ENCODE results near the gene CDK17. TPM values are rescaled to one million over a fixed set of nuclear protein-coding genes. Genes with fewer than 3 reads are reported as not detected.

CDK17 gene
- total RNA-seq, 1 experiment from 2014 or later = 21.4 TPM

DNA sequence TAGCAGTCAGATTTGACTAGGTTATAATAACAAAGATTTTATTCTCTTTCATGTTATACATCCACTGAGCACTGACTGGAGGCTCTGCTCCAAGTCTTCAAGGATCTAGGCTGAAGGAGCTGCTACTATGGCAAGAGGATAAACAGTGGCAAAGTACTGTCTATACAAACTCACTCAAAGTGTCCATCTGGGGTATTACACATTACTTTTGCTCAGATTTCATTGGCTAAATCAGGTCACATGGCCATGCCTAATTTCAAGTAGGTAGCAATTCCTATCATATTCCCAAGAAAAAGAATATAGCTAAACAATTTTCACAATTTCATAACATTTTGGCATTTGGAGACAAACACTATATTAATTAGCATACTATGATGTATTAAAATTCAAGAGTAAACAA, 40.9 kb downstream of the CDK17 start:
- TF ChIP-seq, protein P1, sequence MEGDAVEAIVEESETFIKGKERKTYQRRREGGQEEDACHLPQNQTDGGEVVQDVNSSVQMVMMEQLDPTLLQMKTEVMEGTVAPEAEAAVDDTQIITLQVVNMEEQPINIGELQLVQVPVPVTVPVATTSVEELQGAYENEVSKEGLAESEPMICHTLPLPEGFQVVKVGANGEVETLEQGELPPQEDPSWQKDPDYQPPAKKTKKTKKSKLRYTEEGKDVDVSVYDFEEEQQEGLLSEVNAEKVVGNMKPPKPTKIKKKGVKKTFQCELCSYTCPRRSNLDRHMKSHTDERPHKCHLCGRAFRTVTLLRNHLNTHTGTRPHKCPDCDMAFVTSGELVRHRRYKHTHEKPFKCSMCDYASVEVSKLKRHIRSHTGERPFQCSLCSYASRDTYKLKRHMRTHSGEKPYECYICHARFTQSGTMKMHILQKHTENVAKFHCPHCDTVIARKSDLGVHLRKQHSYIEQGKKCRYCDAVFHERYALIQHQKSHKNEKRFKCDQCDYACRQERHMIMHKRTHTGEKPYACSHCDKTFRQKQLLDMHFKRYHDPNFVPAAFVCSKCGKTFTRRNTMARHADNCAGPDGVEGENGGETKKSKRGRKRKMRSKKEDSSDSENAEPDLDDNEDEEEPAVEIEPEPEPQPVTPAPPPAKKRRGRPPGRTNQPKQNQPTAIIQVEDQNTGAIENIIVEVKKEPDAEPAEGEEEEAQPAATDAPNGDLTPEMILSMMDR (IDR thresholded peaks at IDR 0.05 in 2 of 3, conservative IDR thresholded peaks at IDR 0.05 in 1 of 3; ENCODE audit: borderline replicate concordance in 1 of 3, insufficient read depth in 1 of 3, low read depth in 2 of 3, low read length in 2 of 3) = peak in 1 of 3 experiments; percentile 22; a peak in 1 of 6 replicates
- TF ChIP-seq SP1 (IDR thresholded peaks at IDR 0.05; ENCODE audit: low read depth) = no peak
- Histone ChIP-seq H4K20me1 (ENCODE audit: insufficient read depth) (peaks cover 4% of the 10 kb centered on the region; the same call in 1 of the 2 replicates), H3K4me1 (ENCODE audit: control insufficient read depth in 1 of 2, insufficient read depth in 2 of 2, low read length in 2 of 2) (peaks cover 0 to 3% of the 10 kb centered on the region in 2 experiments; a peak in 1 of 4 replicates), H3K36me3 (ENCODE audit: control insufficient read depth in 1 of 2, insufficient read depth in 2 of 2, low read length in 2 of 2) (no peaks in the 10 kb centered on the region), H3K4me3 (replicated peaks in 1 of 2; ENCODE audit: low read depth in 1 of 2, low read length in 2 of 2) (no peak overlapping the region), H3K27me3 (ENCODE audit: insufficient read depth, low read length) (no peaks in the 10 kb centered on the region), H2AFZ (ENCODE audit: low read depth, low read length, poor library complexity, severe bottlenecking) (no peak overlapping the region), H3K9me2 (ENCODE audit: insufficient read depth) (no peaks in the 10 kb centered on the region), H3K9me3 (ENCODE audit: control insufficient read depth in 1 of 2, insufficient read depth in 1 of 2, low read depth in 1 of 2, low read length in 2 of 2) (no peaks in the 10 kb centered on the region), H3K27ac (ENCODE audit: low read depth, low read length) (no peak overlapping the region), H3K4me2 (ENCODE audit: low read length) (no peak overlapping the region), H3K79me2 (ENCODE audit: insufficient read depth, low read length) (peaks cover 84% of the 10 kb centered on the region), H3K9ac (ENCODE audit: low read length) (no peak overlapping the region)
- DNase-seq (ENCODE audit: low read depth, low spot score) (no peak), ATAC-seq (no peak)
- CTCF ChIA-PET = no interaction called here
- RAD21 ChIA-PET (ENCODE audit: low non-redundant PET in 1 of 2, low total read pairs in 2 of 2, uncharacterized antibody in 2 of 2, unreplicated experiment in 2 of 2) = no interaction called here
- intact Hi-C loops (cut with micrococcal nuclease) = no loop called here
- BruUV-seq (replicated peaks) = no TSS peak
- POLR2A ChIA-PET = no interaction called here

DNA sequence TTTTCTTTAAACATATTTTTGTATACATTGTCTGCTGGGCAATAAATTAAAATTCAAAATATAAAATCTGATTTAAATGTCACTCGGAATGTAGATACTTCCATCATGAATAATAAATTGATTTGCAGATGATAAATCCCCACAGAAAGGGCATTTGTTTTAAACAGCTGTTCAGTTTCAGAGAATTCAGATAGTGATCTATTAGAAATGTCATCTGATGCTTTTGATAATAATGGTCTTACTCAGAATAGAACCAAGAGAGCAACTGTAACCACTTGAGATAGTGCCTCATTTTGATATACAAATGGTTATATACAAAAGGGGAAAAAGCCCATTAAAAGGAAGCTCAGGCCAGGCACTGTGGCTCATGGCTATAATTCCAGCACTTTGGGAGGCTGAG, 43.4 kb downstream of the CDK17 start:
- CTCF ChIA-PET = no interaction called here
- H3K9me3 ChIP-seq (ENCODE audit: control insufficient read depth in 1 of 2, insufficient read depth in 1 of 2, low read depth in 1 of 2, low read length in 2 of 2) = no peaks in the 10 kb centered on the region
- intact Hi-C loops (cut with micrococcal nuclease) = no loop called here
- H3K27ac ChIP-seq (ENCODE audit: low read depth, low read length) = no peak overlapping the region
- no peaks in the 10 kb centered on the region for H3K27me3 ChIP-seq (ENCODE audit: insufficient read depth, low read length)
- H3K79me2 ChIP-seq (ENCODE audit: insufficient read depth, low read length) = peaks cover 86% of the 10 kb centered on the region
- no TSS peak for BruUV-seq (replicated peaks)
- DNase-seq (ENCODE audit: low read depth, low spot score) = no peak
- no peak overlapping the region for H3K4me3 ChIP-seq (replicated peaks in 1 of 2; ENCODE audit: low read depth in 1 of 2, low read length in 2 of 2)
- POLR2A ChIA-PET = no interaction called here
- H3K4me2 ChIP-seq (ENCODE audit: low read length) = no peak overlapping the region
- H2AFZ ChIP-seq (ENCODE audit: low read depth, low read length, poor library complexity, severe bottlenecking) = no peak overlapping the region
- no peaks in the 10 kb centered on the region for H3K9me2 ChIP-seq (ENCODE audit: insufficient read depth)
- no peak for ATAC-seq
- RAD21 ChIA-PET (ENCODE audit: low non-redundant PET in 1 of 2, low total read pairs in 2 of 2, uncharacterized antibody in 2 of 2, unreplicated experiment in 2 of 2) = interaction anchor here in 1 of 2 experiments (0.6 kb wide), 1 partner anchor 142 kb away, joined by 4 read pairs; no protein-coding TSS in a partner anchor
- no peak overlapping the region for H3K9ac ChIP-seq (ENCODE audit: low read length)
- H3K4me1 ChIP-seq (ENCODE audit: control insufficient read depth in 1 of 2, insufficient read depth in 2 of 2, low read length in 2 of 2) = no peaks in the 10 kb centered on the region
- no peaks in the 10 kb centered on the region for H3K36me3 ChIP-seq (ENCODE audit: control insufficient read depth in 1 of 2, insufficient read depth in 2 of 2, low read length in 2 of 2)
- peaks cover 3% of the 10 kb centered on the region; the same call in 1 of the 2 replicates for H4K20me1 ChIP-seq (ENCODE audit: insufficient read depth)
- no peak for TF ChIP-seq FOSL1 (IDR thresholded peaks at IDR 0.05; ENCODE audit: low read depth)
- TF ChIP-seq SIN3A (IDR thresholded peaks at IDR 0.05; ENCODE audit: low read depth) = no peak
- no peak for TF ChIP-seq ZFX (IDR thresholded peaks at IDR 0.05)
- no peak for TF ChIP-seq ELF1 (IDR thresholded peaks at IDR 0.05; ENCODE audit: borderline replicate concordance, low read depth)
- TF ChIP-seq, protein P2, sequence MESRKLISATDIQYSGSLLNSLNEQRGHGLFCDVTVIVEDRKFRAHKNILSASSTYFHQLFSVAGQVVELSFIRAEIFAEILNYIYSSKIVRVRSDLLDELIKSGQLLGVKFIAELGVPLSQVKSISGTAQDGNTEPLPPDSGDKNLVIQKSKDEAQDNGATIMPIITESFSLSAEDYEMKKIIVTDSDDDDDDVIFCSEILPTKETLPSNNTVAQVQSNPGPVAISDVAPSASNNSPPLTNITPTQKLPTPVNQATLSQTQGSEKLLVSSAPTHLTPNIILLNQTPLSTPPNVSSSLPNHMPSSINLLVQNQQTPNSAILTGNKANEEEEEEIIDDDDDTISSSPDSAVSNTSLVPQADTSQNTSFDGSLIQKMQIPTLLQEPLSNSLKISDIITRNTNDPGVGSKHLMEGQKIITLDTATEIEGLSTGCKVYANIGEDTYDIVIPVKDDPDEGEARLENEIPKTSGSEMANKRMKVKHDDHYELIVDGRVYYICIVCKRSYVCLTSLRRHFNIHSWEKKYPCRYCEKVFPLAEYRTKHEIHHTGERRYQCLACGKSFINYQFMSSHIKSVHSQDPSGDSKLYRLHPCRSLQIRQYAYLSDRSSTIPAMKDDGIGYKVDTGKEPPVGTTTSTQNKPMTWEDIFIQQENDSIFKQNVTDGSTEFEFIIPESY (IDR thresholded peaks at IDR 0.05; ENCODE audit: extremely low read depth, insufficient replicate concordance, low read length) = no peak
- TF ChIP-seq, protein P3, sequence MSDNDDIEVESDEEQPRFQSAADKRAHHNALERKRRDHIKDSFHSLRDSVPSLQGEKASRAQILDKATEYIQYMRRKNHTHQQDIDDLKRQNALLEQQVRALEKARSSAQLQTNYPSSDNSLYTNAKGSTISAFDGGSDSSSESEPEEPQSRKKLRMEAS (IDR thresholded peaks at IDR 0.05) = no peak
- no peak for TF ChIP-seq ZNF274 (IDR thresholded peaks at IDR 0.05; ENCODE audit: low read depth, low read length)
- TF ChIP-seq, protein P4, sequence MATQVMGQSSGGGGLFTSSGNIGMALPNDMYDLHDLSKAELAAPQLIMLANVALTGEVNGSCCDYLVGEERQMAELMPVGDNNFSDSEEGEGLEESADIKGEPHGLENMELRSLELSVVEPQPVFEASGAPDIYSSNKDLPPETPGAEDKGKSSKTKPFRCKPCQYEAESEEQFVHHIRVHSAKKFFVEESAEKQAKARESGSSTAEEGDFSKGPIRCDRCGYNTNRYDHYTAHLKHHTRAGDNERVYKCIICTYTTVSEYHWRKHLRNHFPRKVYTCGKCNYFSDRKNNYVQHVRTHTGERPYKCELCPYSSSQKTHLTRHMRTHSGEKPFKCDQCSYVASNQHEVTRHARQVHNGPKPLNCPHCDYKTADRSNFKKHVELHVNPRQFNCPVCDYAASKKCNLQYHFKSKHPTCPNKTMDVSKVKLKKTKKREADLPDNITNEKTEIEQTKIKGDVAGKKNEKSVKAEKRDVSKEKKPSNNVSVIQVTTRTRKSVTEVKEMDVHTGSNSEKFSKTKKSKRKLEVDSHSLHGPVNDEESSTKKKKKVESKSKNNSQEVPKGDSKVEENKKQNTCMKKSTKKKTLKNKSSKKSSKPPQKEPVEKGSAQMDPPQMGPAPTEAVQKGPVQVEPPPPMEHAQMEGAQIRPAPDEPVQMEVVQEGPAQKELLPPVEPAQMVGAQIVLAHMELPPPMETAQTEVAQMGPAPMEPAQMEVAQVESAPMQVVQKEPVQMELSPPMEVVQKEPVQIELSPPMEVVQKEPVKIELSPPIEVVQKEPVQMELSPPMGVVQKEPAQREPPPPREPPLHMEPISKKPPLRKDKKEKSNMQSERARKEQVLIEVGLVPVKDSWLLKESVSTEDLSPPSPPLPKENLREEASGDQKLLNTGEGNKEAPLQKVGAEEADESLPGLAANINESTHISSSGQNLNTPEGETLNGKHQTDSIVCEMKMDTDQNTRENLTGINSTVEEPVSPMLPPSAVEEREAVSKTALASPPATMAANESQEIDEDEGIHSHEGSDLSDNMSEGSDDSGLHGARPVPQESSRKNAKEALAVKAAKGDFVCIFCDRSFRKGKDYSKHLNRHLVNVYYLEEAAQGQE (IDR thresholded peaks at IDR 0.05; ENCODE audit: low read depth) = no peak

Data from HCT116 (cell line).